Adrenal gland (tissue), 12 donors: Measurements from ENCODE around the gene ALKBH6. TPM values are rescaled to one million over a fixed set of nuclear protein-coding genes. Genes with fewer than 3 reads are reported as not detected.

Source experiments
- DNase-seq, 7 donors: peaks; one replicate each; pipeline ENCODE4 v3.0.0-alpha.2; 2019 to 2020
- H3K27ac ChIP-seq, 5 donors: fragments of 200-600 bp; sonication (generic) in 4 of 5; 1 replicate in 3 of 5; 2 replicates in 2 of 5; pipeline versions ENCODE4 v1.5.1 to v1.8.0; 2016 to 2020; ENCODE audit warnings: mild to moderate bottlenecking in 1 of 5
- H3K27me3 ChIP-seq: fragments of 200-600 bp; 2 replicates; pipeline ENCODE4 v1.8.0; 2021
- H3K36me3 ChIP-seq, 2 donors: fragments of 200-600 bp; replicated peaks in 1 of 2; 1 replicate in 1 of 2; 2 replicates in 1 of 2; pipeline versions ENCODE4 v1.5.1 to v1.8.0; 2018 to 2022
- H3K4me1 ChIP-seq, 2 donors: fragments of 200-600 bp; replicated peaks in 1 of 2; 1 replicate in 1 of 2; 2 replicates in 1 of 2; pipeline versions ENCODE4 v1.5.1 to v1.8.0; 2018 to 2021
- H3K4me3 ChIP-seq, 4 donors: fragments of 200-600 bp; sonication (generic) in 3 of 4; one replicate each; pipeline ENCODE4 v1.5.1; 2016 to 2018
- H3K9me3 ChIP-seq, 3 donors: fragments of 200-600 bp; sonication (generic) in 1 of 3; replicated peaks in 1 of 3; 1 replicate in 2 of 3; 2 replicates in 1 of 3; pipeline versions ENCODE4 v1.5.1 to v1.8.0; 2016 to 2021
- CTCF ChIP-seq, 6 experiments: fragments of 450-650 bp in 4 of 6; fragments of 200-600 bp in 2 of 6; sonication (generic) in 1 of 6; IDR thresholded peaks; 1 replicate in 5 of 6; 2 replicates in 1 of 6; pipeline versions ENCODE4 v1.5.1 to v1.8.0; 2016 to 2021; ENCODE audit warnings: antibody characterized with exemption in 6 of 6, mild to moderate bottlenecking in 2 of 6, moderate library complexity in 1 of 6
- POLR2A ChIP-seq, 2 donors: fragments of 450-650 bp; IDR thresholded peaks; one replicate each; pipeline ENCODE4 v1.6.1; 2017; ENCODE audit warnings: antibody characterized with exemption in 2 of 2, mild to moderate bottlenecking in 2 of 2, moderate library complexity in 1 of 2
- WGBS, 4 donors: extraction: QIAGEN DNeasy Blood & Tissue Kit in 2 of 4; methylation state at CpG; one replicate each; pipeline versions ENCODE4 v1.1.5 to v1.1.7; 2013 to 2017; 5-methylcytosine and 5-hydroxymethylcytosine counted together
- intact Hi-C, 2 donors: fragments of 100-400 bp; cut with DNase I; formaldehyde crosslinking; loops; one replicate each; pipeline versions ENCODE4 v1.14.1 to v1.15.0; 2022 to 2023
- polyA plus RNA-seq, 3 donors: library from polyadenylated mRNA; stranded (reverse); fragments of 200-250 nt in 2 of 3; fragments of 350-450 nt in 1 of 3; fragmentation: Illumina TruSeq in 1 of 3; extraction: RNeasy Lipid Tissue Mini Kit (QIAGEN cat#74804) in 1 of 3; gene quantifications; one replicate each; pipeline ENCODE4 v1.2.3, GENCODE V29; 2013 to 2014
- total RNA-seq, 9 donors: library from RNA; depleted of rRNA in 4 of 9; stranded (reverse); fragments of >200 nt in 4 of 9; fragments of 120-200 nt in 1 of 9; fragmentation: NEBNext Ultra II Directional in 1 of 9; extraction: Animal tissue kit (Norgen Biotek cat#: 25700) in 1 of 9; gene quantifications; one replicate each; pipeline versions ENCODE4 v1.1.0 to v1.2.4, GENCODE V29; 2013 to 2023
- donor health status: healthy with polysubstance abuse.
- donor health status: Bipolar disorder and iron deficiency.
- donor health status: DM: yes; HTN: yes; CAD: no.
- donor health status: DM: no; HTN: no; CAD: no.
- donor health status: DM: no; HTN: no; CAD: no.
- donor health status: DM: yes; HTN: yes; CAD: no.

ALKBH6 gene
- total and polyA plus RNA-seq, 12 donors: 16.8 to 39.8 (median 23.9) TPM

GRCh38 chr19:36059180-36059910 is 45.3 kb upstream of the ALKBH6 start:
- no peak overlapping the region for H3K4me3 ChIP-seq
- WGBS, 4 donors: 90 to 95% (median 94%) methylated on average over 5 to 6 of the region's 6 CpGs
- H3K9me3 ChIP-seq: no peaks in the 10 kb centered on the region
- H3K36me3 ChIP-seq: no peaks in the 10 kb centered on the region
- intact Hi-C loops: loop anchor here in 1 of 2 donors (5.0 kb wide), 1 partner anchor 113 kb away; no protein-coding TSS in a partner anchor
- no peaks in the 10 kb centered on the region for H3K27me3 ChIP-seq
- H3K27ac ChIP-seq: no peak overlapping the region
- DNase-seq: no peak
- H3K4me1 ChIP-seq: peaks cover 0 to 9% of the 10 kb centered on the region in 2 donors
- TF ChIP-seq POLR2A (IDR thresholded peaks at IDR 0.05): no peak
- TF ChIP-seq CTCF (IDR thresholded peaks at IDR 0.05): no peak

- no peak overlapping the region for H3K27ac ChIP-seq
- 91 to 99% (median 95%) methylated on average over 9 to 12 of the region's 12 CpGs for WGBS, 4 donors
- H3K36me3 ChIP-seq: no peaks in the 10 kb centered on the region
Observed at GRCh38 chr19:36058481-36059179, 44.6 kb upstream of the ALKBH6 start.

GRCh38 chr19:36054733-36055686 is 41.0 kb upstream of the ALKBH6 start, which contains the start of gene WDR62:
Gene WDR62, plus strand, starts transcription at chr19:36054897. Its CDS starts 75 bp downstream, at chr19:36054972.
- Histone ChIP-seq H3K27me3 (no peaks in the 10 kb centered on the region), H3K4me3 (peak within 1 kb of the TSS; percentile 15 to 75 (median 41)), H3K36me3 (no peaks in the 10 kb centered on the region), H3K9me3 (no peaks in the 10 kb centered on the region), H3K4me1 (peaks cover 0 to 9% of the 10 kb centered on the region in 2 donors), H3K27ac (peak within 1 kb of the TSS; percentile 90 to 99 (median 94))
- DNase-seq: peak; percentile 92 to 96 (median 94)
- 1 to 2% (median 1%) methylated on average over 32 to 76 of the region's 76 CpGs for whole genome bisulfite sequencing, 4 donors
- intact Hi-C loops: loop anchor here in 1 of 2 donors (5.0 kb wide), 2 partner anchors 43 to 117 kb away; partner anchors contain the start of gene ALKBH6
- no peak for TF ChIP-seq CTCF (IDR thresholded peaks at IDR 0.05)

More at GRCh38 chr19:36058481-36059179, 44.6 kb upstream of the ALKBH6 start:
- TF ChIP-seq POLR2A (IDR thresholded peaks at IDR 0.05) (no peak), CTCF (IDR thresholded peaks at IDR 0.05) (no peak)
- peaks cover 0 to 9% of the 10 kb centered on the region in 2 donors for H3K4me1 ChIP-seq
- intact Hi-C loops: loop anchor here in 1 of 2 donors (5.0 kb wide), 1 partner anchor 114 kb away; no protein-coding TSS in a partner anchor
- H3K4me3 ChIP-seq: no peak overlapping the region
- DNase-seq: no peak
- no peaks in the 10 kb centered on the region for H3K27me3 ChIP-seq
- no peaks in the 10 kb centered on the region for H3K9me3 ChIP-seq
